ENCODE data around the gene CTNNA1. TPM values are rescaled to one million over a fixed set of nuclear protein-coding genes. Genes with fewer than 3 reads are reported as not detected.

Gene CTNNA1
- total and polyA plus RNA-seq, 2 donors (not counting 3 experiments of a cell fraction or from before 2014, with no cell fraction given), result 156 to 394 TPM

GRCh38 chr5:138757061-138757776 is 4.0 kb downstream of the CTNNA1 start:
- H3K4me2 ChIP-seq (ENCODE audit: insufficient read depth, low read length), result no peak overlapping the region

More at GRCh38 chr5:138757061-138757776, 4.0 kb downstream of the CTNNA1 start:
- H3K9me3 ChIP-seq (replicated peaks; ENCODE audit: control insufficient read depth, insufficient read depth, low read length), result no peaks in the 10 kb centered on the region
- DNase-seq (ENCODE audit: low read depth, low spot score) (no peak), FAIRE-seq (no peak)
- H3K4me3 ChIP-seq (replicated peaks in 1 of 3; ENCODE audit: insufficient read depth in 1 of 3, low read depth in 1 of 3, low read length in 3 of 3), result no peak overlapping the region
- intact Hi-C loops (cut with micrococcal nuclease) (no loop called here), dilution Hi-C loops (cut with MboI; ENCODE audit: extremely low pct_ligation_motif_present, low sequenced_read_pairs) (no loop called here)
- POLR2A ChIA-PET, result no interaction called here
- CTCF ChIA-PET, result interaction anchor here (1.1 to 2.6 kb wide), 7 partner anchors 10 to 483 kb away, joined by 3 to 16 read pairs (median 4); no protein-coding TSS in a partner anchor
- no peaks in the 10 kb centered on the region for H3K9me1 ChIP-seq (replicated peaks; ENCODE audit: control insufficient read depth, extremely low read depth, insufficient read depth, low read length)
- BruUV-seq (replicated peaks), result no TSS peak
- no peak overlapping the region for H2AFZ ChIP-seq (ENCODE audit: low read depth, low read length)
- no peak overlapping the region for H3K27ac ChIP-seq (ENCODE audit: insufficient read depth, low read depth, low read length)
- no peak for TF ChIP-seq MAX (IDR thresholded peaks at IDR 0.05; ENCODE audit: insufficient read depth, insufficient read length)
- no peak for TF ChIP-seq POLR2AphosphoS5 (IDR thresholded peaks at IDR 0.05; ENCODE audit: insufficient read depth, low read depth, low read length)
- no peak for TF ChIP-seq POLR2A (IDR thresholded peaks at IDR 0.05; ENCODE audit: low read depth, low read length)
- no peak for TF ChIP-seq FOS (IDR thresholded peaks at IDR 0.05; ENCODE audit: borderline replicate concordance, insufficient read depth, low read length)
- TF ChIP-seq JUN (IDR thresholded peaks at IDR 0.05; ENCODE audit: borderline replicate concordance, insufficient read depth, insufficient read length, low read depth), result no peak
- TF ChIP-seq EZH2 (IDR thresholded peaks at IDR 0.05; ENCODE audit: borderline replicate concordance, low read depth, low read length, severe bottlenecking), result no peak
- TF ChIP-seq MYC (IDR thresholded peaks at IDR 0.05; ENCODE audit: low read depth, low read length), result no peak
- TF ChIP-seq GATA2 (IDR thresholded peaks at IDR 0.05; ENCODE audit: insufficient read depth, insufficient read length, low read depth, low read length), result no peak
- no peak for TF ChIP-seq CTCF (IDR thresholded peaks at IDR 0.05; ENCODE audit: extremely low read depth in 1 of 2, insufficient read depth in 1 of 2, low read depth in 1 of 2, low read length in 2 of 2)
- peaks cover 84% of the 10 kb centered on the region for H3K79me2 ChIP-seq (ENCODE audit: control insufficient read depth, insufficient read depth, low read length)
- H4K20me1 ChIP-seq (replicated peaks; ENCODE audit: control insufficient read depth, extremely low read depth, insufficient read depth, low read length), result peaks cover 7% of the 10 kb centered on the region
- H3K9ac ChIP-seq (replicated peaks; ENCODE audit: extremely low read depth, insufficient read depth, low read length), result no peak overlapping the region
- H3K36me3 ChIP-seq (ENCODE audit: control insufficient read depth in 2 of 2, extremely low read depth in 1 of 2, insufficient read depth in 2 of 2, low read length in 2 of 2), result peaks cover 0 to 2% of the 10 kb centered on the region in 2 experiments
- H3K27me3 ChIP-seq (ENCODE audit: control insufficient read depth in 2 of 2, insufficient read depth in 2 of 2, low read length in 2 of 2), result no peaks in the 10 kb centered on the region
- H3K4me1 ChIP-seq (ENCODE audit: control insufficient read depth, extremely low read depth, insufficient read depth, low read length), result peaks cover 32% of the 10 kb centered on the region

Measured in endothelial cell of umbilical vein (primary cell).